ENCODE measurements around the gene ARHGAP22. TPM values are rescaled to one million over a fixed set of nuclear protein-coding genes. Genes with fewer than 3 reads are reported as not detected.
A peak's percentile ranks its signal among the peaks of the same experiment; 100 is the strongest.

ARHGAP22 gene
- total RNA-seq, 1 donor from 2014 or later, result 3.2 TPM

GRCh38 chr10:48450741-48451466, 154.0 kb downstream of the ARHGAP22 start:
- no peaks in the 10 kb centered on the region for H3K36me3 ChIP-seq
- H3K4me3 ChIP-seq, result no peak overlapping the region
- TF ChIP-seq POLR2AphosphoS5 (IDR thresholded peaks at IDR 0.05; ENCODE audit: insufficient read depth in 1 of 2, low read depth in 1 of 2), result no peak
- TF ChIP-seq CTCF (IDR thresholded peaks at IDR 0.05), result no peak
- no peak for TF ChIP-seq POLR2A (IDR thresholded peaks at IDR 0.05)
- peak in 1 of 2 donors; percentile 80 for DNase-seq (ENCODE audit: extremely low spot score in 2 of 2)
- no peaks in the 10 kb centered on the region for H3K9me3 ChIP-seq
- H3K27ac ChIP-seq, result no peak overlapping the region
- intact Hi-C loops (cut with DNase I), result no loop called here
- no peaks in the 10 kb centered on the region for H3K27me3 ChIP-seq
- H3K4me1 ChIP-seq, result no peaks in the 10 kb centered on the region

- H3K27ac ChIP-seq, result no peak overlapping the region
- no peaks in the 10 kb centered on the region for H3K36me3 ChIP-seq
- no peaks in the 10 kb centered on the region for H3K9me3 ChIP-seq
- no peaks in the 10 kb centered on the region for H3K27me3 ChIP-seq
- H3K4me3 ChIP-seq, result no peak overlapping the region
- intact Hi-C loops (cut with DNase I), result no loop called here
- H3K4me1 ChIP-seq, result no peaks in the 10 kb centered on the region
- TF ChIP-seq POLR2AphosphoS5 (IDR thresholded peaks at IDR 0.05; ENCODE audit: insufficient read depth in 1 of 2, low read depth in 1 of 2) (no peak), POLR2A (IDR thresholded peaks at IDR 0.05) (no peak), CTCF (IDR thresholded peaks at IDR 0.05) (no peak)
- peak in 1 of 2 donors; percentile 83 for DNase-seq (ENCODE audit: extremely low spot score in 2 of 2)
Observed at GRCh38 chr10:48450233-48450740, 154.6 kb downstream of the ARHGAP22 start.

GRCh38 chr10:48449501-48450232, 155.2 kb downstream of the ARHGAP22 start:
- intact Hi-C loops (cut with DNase I), result no loop called here
- Histone ChIP-seq H3K4me3 (no peak overlapping the region), H3K9me3 (no peaks in the 10 kb centered on the region), H3K36me3 (no peaks in the 10 kb centered on the region), H3K27ac (no peak overlapping the region), H3K4me1 (no peaks in the 10 kb centered on the region), H3K27me3 (no peaks in the 10 kb centered on the region)
- TF ChIP-seq POLR2A (IDR thresholded peaks at IDR 0.05) (no peak), POLR2AphosphoS5 (IDR thresholded peaks at IDR 0.05; ENCODE audit: insufficient read depth in 1 of 2, low read depth in 1 of 2) (no peak), CTCF (IDR thresholded peaks at IDR 0.05) (no peak)
- no peak for DNase-seq (ENCODE audit: extremely low spot score in 2 of 2)

- DNase-seq (ENCODE audit: extremely low spot score in 2 of 2), result no peak
- intact Hi-C loops (cut with DNase I), result no loop called here
Observed at GRCh38 chr10:48448796-48449195, 156.1 kb downstream of the ARHGAP22 start.

GRCh38 chr10:48447356-48448215, 157.3 kb downstream of the ARHGAP22 start:
- H3K4me1 ChIP-seq, result no peaks in the 10 kb centered on the region
- intact Hi-C loops (cut with DNase I), result no loop called here
- H3K27ac ChIP-seq, result no peak overlapping the region
- no peaks in the 10 kb centered on the region for H3K27me3 ChIP-seq
- TF ChIP-seq CTCF (IDR thresholded peaks at IDR 0.05) (no peak), POLR2AphosphoS5 (IDR thresholded peaks at IDR 0.05; ENCODE audit: insufficient read depth in 1 of 2, low read depth in 1 of 2) (no peak), POLR2A (IDR thresholded peaks at IDR 0.05) (no peak)
- no peaks in the 10 kb centered on the region for H3K36me3 ChIP-seq
- no peak for DNase-seq (ENCODE audit: extremely low spot score in 2 of 2)
- H3K4me3 ChIP-seq, result no peak overlapping the region
- no peaks in the 10 kb centered on the region for H3K9me3 ChIP-seq

More at GRCh38 chr10:48448796-48449195, 156.1 kb downstream of the ARHGAP22 start:
- Histone ChIP-seq H3K4me1 (no peaks in the 10 kb centered on the region), H3K27me3 (no peaks in the 10 kb centered on the region), H3K27ac (no peak overlapping the region), H3K9me3 (no peaks in the 10 kb centered on the region), H3K36me3 (no peaks in the 10 kb centered on the region), H3K4me3 (no peak overlapping the region)
- no peak for TF ChIP-seq POLR2A (IDR thresholded peaks at IDR 0.05)

Measured in vagina (tissue), 2 donors.